Inflammatory macrophage treated with lipopolysaccharide for 1 hour (primary cell): ENCODE data around the gene PMIS2.
"Not testable (repeated sequence)": the region's sequence is repeated elsewhere in the genome, so short reads cannot be mapped to it uniquely, and the experiment has no call there.

Experiments
- DNase-seq, 2 donors: peaks; one replicate each; pipeline ENCODE4 v3.0.0-alpha.2; 2020 to 2022

PMIS2 gene

DNA sequence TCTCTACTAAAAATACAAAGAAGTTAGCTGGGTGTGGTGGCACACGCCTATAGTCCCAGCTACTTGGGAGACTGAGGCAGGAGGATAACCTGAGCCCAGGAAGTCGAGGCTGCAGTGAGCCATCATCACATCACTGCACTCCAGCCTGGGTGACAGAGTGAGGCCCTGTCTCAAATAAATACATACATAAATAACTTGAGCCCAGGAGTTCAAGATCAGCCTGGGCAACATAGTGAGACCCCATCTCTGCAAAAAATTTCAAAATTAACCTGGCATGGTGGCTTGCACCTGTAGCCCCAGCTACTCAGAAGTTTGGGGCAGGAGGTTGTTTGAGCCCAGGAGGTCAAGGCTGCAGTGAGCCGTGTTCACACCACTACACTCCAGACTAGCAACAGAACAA, 9.1 kb downstream of the PMIS2 start:
- DNase-seq = not testable (repeated sequence)

GRCh38 chr19:35595928-35596327, 10.0 kb downstream of the PMIS2 start:
- DNase-seq = no peak

DNA sequence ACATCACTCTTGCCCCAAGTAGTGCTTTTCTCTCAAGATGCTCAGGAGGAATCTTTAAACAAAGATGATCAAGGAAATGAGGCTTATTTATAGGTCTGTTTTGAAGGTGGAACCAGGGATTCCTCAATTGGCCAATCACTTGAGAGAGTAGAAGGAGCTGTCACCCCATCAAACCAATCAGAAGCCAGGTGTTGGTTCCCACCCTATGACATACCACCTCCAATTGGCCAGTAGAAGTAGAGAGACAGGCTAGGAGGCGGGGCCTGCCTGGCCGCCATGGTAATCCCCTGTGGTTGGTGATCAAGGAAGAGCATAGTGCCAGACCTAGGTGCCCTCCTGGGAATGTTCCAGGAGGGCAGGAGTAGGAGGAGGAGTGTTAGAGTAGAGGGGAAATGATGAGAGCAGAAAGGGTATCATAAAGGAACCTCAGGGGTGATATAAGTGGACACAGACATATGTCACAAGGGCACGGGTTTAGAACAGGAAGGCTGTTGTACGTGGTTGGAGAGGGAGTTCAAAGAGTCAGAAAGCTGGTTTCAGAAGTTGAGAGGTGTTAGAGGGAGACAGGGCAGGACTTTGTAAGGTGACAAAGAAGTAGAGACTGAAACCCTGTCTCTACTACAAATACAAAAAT, 10.5 kb downstream of the PMIS2 start:
- peak; percentile 22 to 26 for DNase-seq

DNA sequence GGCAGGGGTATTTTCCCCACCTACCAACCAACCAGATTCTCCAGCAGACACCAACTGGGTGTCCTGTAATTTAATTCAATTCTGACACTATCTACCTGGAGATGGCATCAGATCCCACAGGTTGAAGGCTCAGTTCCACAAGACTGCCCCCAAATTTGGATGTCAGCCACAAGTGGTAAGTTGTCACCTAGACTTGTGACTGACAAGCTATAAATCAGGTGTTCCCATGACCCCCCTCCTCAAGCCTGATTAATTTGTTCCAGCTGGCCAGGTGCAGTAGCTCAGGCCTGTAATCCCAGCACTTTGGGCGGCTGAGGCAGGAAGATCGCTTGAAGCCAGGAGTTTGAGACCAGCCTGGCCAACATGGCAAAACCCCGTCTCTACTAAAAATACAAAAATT, 16.0 kb downstream of the PMIS2 start:
- DNase-seq = no peak

DNA sequence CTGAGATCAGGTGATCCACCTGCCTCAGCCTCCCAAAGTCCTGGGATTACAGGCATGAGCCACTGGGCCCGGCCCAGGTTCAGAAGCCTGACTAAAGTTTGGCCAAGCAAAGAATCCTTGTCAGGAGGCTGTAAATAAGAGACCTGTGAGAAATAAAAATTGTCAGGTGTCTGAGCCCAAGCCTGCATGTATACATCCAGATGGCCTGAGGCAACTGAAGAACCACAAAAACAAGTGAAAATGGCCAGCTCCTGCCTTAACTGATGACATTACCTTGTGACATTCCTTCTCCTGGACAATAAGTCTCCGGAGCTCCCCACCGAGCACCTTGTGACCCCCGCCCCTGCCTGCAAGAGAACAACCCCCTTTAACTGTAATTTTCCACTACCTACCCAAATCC, 18.5 kb downstream of the PMIS2 start:
- DNase-seq = not testable (repeated sequence)

- not testable (repeated sequence) for DNase-seq
These were observed 21.2 kb downstream of the PMIS2 start for GRCh38 chr19:35607170-35607569.

DNA sequence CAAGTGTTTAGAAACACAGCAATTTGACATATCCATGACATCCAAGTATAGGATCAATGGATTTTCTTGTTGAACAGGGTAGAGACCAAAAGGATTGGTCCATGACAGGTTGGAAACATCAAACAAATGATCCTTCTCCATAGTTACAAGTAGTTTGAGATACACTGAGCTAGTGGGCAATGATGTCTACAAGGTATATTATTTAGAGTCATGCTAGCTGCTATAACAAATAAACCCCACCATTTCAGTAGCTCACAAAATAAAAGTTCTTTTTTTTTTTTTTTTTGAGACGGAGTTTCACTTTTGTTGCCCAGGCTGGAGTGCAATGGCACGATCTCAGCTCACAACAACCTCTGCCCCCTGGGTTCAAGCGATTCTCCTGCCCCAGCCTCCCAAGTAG, 21.7 kb downstream of the PMIS2 start:
- no peak for DNase-seq

- DNase-seq = no peak
These were observed 22.3 kb downstream of the PMIS2 start for GRCh38 chr19:35608251-35608650.

DNA sequence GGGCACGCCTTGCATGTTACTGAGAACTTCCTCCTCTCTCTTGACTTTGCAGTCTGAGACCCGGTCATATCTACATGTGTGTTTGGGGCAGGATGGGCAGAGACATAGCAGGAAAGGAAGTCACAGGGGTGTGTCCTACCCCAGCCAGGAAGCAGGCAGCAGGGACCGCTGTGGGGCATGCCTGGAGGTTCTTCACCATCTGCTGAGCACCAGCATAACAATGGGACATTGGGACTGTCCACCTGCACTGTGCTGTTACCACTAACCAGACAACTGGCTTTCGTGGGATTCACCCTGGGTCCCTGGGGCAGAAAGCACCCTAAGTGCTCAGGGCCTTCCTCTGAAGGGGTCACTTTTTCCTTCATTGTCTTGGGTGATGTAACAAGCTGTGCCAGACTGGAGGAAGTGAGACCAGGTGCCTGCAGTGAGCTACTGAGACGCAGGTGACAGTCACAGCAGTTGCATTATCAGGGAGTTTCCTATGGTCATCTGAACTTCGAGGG, 23.9 kb downstream of the PMIS2 start:
- peak; percentile 32 to 33 for DNase-seq

DNA sequence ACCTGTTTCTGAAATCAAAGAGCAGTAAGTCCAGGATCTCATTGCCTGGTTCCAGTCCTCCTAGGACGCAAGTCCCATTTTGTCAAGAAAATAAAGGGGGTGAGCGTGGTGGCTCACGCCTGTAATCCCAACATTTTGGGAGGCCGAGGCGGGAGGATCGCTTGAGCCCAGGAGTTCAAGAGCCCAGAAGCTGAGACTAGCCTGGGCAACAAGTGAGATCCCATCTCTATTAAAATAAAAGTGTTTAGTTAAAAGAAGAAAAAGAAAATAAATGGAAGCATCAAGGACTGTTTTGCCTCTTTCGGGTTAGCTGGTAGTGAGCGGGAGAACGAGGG, 26.2 kb downstream of the PMIS2 start:
- no peak for DNase-seq

DNA sequence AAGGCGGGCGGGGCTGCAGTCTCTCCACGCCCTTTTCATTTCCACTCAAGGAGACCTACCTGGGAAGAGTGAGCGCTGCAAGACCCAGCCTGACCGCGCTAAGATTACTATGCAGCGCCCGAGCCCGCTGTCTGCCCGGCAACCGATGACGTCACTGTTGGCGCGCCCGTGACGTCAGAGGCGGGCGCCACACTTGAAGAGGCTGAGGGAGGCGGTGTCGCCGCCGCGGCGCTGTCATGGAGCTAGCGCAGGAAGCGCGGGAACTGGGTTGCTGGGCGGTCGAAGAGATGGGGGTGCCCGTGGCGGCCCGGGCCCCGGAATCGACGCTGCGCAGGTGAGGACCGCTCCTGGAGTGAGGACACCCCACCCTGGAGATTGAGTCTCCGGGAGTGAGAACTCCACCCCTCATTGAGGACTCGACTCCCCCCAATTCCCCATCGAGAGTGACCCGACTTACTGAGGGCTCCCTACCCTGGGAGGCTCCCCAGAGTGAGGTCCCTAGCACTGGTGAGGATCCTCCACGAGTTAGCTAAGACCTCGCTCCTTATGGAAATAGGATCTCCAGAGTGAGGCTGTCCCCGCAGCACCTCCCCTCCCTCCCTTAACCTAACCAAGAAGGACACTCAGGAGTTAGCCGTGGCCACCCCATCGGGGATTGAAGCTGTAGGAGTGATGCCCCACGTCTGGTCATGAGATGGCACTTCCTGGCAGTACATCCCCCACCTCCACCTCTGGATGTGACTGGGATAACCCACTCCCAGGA, 26.8 kb downstream of the PMIS2 start, which contains the start of gene HAUS5:
TSS of gene HAUS5 (plus strand) at position 177 of the 763 bp plus-strand sequence. CDS start at position 237, 60 bp downstream.
- DNase-seq = peak; percentile 84 to 98

DNA sequence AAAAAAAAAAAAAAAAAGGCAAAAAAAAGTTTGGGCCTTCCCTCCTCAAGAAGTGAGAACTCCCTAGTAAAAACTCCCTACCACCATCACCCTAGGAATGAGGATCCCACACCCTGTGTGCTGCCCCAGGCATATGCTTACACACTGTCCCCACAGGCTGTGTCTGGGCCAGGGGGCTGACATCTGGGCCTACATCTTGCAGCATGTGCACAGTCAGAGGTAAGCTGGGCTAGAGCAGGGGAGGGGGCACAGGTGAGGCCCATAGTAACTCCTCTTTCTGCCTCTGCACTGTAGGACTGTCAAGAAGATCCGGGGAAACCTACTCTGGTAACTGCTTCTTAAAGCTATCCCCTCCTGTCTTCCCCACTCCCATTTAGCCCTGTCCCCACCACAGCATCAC, 27.6 kb downstream of the PMIS2 start:
- DNase-seq = no peak

- no peak for DNase-seq
These were observed 29.1 kb downstream of the PMIS2 start for GRCh38 chr19:35615036-35615435.

GRCh38 chr19:35618857-35619256, 32.9 kb downstream of the PMIS2 start:
- no peak for DNase-seq

DNA sequence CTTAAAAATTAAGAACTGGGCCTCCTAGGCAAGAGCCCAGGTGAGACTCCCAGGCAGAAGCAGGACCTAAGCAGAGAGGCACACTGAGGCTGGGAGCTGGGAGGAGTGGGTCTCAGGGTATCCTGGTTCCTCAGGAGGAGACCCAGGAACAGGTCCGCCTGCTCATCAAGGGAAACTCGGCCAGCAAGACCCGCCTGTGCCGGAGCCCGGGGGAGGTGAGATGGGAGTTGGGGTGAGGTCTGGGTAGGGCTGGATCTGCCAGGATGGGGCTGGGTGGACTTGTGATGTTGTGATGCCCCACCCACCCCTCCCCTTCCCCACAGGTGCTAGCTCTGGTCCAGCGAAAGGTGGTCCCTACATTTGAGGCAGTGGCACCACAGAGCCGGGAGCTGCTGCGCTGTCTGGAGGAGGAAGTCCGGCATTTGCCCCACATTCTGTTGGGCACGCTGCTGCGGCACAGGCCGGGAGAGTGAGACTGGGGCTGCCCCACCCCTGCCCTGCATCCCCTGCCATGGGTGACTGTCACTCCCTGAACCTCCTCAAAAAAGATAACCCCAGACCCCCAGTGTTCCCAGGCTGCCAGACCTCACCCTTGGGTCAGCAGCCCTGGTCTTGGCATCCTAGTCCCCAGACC, 33.4 kb downstream of the PMIS2 start:
- no peak for DNase-seq

DNA sequence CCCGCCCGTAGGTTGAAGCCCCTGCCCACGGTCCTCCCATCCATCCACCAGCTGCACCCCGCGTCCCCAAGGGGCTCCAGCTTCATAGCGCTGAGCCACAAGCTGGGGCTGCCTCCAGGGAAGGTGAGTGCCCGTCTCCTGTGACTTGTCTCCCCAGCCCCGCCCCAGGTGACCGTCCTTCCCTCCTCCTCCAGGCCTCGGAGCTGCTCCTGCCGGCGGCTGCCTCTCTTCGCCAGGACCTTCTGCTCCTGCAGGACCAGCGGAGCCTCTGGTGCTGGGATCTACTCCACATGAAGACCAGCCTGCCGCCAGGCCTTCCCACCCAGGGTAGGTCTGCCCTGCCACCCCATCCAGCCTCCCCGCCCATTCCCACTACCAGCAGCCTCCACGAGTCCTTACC, 34.0 kb downstream of the PMIS2 start:
- DNase-seq = no peak

GRCh38 chr19:35621708-35622107, 35.7 kb downstream of the PMIS2 start:
- DNase-seq = no peak

DNA sequence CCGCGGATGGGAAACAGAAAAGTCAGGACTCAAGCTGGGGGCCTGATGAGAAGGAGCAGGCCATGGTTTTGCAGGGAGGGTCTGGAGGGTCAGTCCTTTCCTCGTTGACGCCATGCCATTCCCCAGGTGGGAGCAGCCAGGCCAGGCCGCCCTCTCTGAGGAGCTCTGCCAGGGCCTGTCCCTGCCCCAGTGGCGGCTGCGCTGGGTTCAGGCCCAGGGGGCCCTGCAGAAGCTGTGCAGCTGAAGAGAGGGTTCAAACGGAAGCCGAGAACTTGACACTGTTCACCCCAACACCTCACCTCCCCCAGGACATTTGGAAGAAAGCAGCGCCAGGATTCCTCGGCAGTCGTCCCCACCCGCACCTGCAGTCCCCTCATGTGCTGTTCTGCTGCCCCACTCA, 36.8 kb downstream of the PMIS2 start:
- no peak for DNase-seq

GRCh38 chr19:35623327-35624010, 37.5 kb downstream of the PMIS2 start:
- DNase-seq = no peak

GRCh38 chr19:35628264-35628564, 42.2 kb downstream of the PMIS2 start:
- DNase-seq = no peak

- DNase-seq = peak; percentile 98 to 99
These were observed 42.8 kb downstream of the PMIS2 start, which contains the start of gene RBM42 for GRCh38 chr19:35628565-35629331. RBM42 (plus strand) TSS chr19:35629036; CDS start chr19:35629154, 118 bp downstream.

- no peak for DNase-seq
These were observed 43.3 kb downstream of the PMIS2 start for GRCh38 chr19:35629332-35629633.
